Smooth muscle cell of bladder (primary cell): ENCODE data around the gene ELOVL5. TPM values are rescaled to one million over a fixed set of nuclear protein-coding genes. Genes with fewer than 3 reads are reported as not detected.

Source experiments
- total RNA-seq: library from RNA; depleted of rRNA; stranded (reverse); fragments of >200 nt; gene quantifications from 2 replicates; pipeline ENCODE4 v1.2.3, GENCODE V29; 2014

The ELOVL5 gene, protein sequence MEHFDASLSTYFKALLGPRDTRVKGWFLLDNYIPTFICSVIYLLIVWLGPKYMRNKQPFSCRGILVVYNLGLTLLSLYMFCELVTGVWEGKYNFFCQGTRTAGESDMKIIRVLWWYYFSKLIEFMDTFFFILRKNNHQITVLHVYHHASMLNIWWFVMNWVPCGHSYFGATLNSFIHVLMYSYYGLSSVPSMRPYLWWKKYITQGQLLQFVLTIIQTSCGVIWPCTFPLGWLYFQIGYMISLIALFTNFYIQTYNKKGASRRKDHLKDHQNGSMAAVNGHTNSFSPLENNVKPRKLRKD
- 84.2 and 98.6 TPM in 2 replicates for total RNA-seq

DNA sequence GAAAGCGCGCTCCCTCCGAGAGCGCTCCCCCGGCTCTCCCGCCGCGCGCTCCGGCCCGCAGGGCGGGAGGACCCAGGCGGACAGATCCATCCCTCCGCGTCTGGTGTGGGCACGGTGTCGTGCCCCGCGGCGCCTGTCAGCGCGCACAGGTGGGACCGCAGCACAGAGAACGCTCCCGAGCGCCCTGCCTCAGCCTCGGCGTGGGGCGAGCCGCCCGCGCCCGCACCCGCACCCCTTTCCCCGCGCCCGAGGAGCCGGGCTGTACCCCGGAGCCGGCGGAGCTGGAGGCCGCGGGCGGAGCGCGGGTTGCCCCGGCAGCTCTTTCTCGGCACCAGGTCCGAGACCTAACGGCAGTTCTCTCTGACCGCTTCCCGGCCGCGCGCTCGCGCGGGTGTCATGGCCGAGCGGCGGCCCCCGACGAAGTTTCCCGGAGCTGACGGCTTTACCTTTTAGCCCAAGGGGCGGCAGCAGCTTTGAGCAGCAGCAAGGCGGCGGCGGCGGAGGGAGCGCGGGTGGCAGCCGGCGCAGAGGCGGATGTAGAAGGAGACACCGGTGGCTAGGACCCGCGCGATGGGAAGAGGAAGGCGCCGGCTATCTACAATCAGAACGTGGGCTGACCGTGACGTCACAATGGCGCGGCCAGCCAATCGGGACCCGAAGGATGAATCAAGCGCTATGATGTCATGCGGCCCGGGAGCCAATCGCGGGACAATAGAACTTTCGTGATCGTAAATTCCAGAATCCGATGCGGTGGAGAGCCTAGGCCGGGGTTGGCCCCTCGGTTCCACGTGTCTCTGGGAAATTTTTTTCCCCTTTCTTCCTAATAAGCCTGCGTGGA lies at the start of gene ELOVL5:
ELOVL5 (minus strand) TSS at position 580 of the 838 bp plus-strand sequence. CDS start 53,251 bp downstream, outside the sequence.

Other genes with a start within 250 kb of the ELOVL5 start
- gene GCM1, start 200.1 kb downstream of the ELOVL5 start, total RNA-seq, result not detected in 2 replicates
- 24.5 and 32.9 TPM in 2 replicates for gene GCLC, start 196.2 kb upstream of the ELOVL5 start, total RNA-seq